Activated CD4-positive, alpha-beta T cell treated with anti-CD3 and anti-CD28 coated beads for 1 hour (primary cell): ENCODE results near the gene MED10.

ENCODE experiments used
- DNase-seq: peaks from one replicate; pipeline ENCODE4 v3.0.0-alpha.2; 2020

Gene MED10

DNA sequence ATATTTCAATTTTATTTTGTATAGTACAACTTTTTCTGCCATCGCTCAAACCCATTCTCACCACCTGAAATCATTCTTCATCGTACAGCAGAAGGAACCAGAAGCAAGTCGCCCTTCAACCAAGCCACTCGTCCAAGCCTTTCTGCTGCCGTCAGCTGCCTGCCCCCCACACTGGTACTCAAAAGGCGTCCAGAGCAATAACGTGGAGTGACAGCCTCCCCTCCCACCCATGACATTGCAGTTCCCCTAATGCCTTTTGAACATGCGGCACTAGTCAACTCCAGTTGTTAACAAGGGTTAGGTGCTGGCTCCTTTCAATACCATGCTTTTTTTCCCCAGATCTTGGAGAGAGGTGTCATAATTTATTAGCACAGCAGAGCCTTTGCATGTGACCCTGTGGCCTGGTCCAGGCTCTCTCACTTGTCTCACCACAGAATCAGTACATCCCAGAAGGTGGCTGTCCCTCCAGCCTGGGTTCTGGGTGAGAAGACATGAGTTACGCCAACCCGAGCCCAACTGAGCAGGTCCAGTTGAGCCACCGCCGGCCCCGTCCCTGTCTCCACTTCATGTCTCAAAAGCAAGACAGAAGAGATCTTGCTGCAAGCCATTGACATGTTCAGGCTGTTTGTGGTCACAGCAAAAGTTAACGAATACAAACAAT lies 20.4 kb upstream of the MED10 start:
- no peak for DNase-seq

GRCh38 chr5:6397536-6398269 lies 19.4 kb upstream of the MED10 start:
- DNase-seq: no peak

GRCh38 chr5:6396836-6397535 lies 18.6 kb upstream of the MED10 start:
- DNase-seq: no peak

DNA sequence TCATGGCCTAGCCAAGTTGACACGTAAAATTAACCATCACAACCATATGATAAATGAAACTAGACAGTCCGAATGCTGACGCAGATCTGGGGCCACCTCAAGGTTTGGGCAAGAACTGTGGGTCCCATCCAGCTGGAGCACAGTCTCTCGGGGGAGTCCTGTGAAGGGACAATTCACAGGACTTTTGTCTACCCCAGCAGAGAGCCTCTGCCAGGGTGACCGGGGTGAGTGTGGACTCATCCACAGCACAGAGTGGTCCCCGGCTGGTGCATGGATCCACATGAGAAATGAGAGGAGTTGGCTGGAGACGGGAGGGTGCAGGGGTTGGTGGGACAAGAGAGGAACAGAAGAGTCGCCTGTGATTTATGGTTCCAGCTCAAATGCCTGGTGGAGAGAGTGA lies 17.7 kb upstream of the MED10 start:
- no peak for DNase-seq

- DNase-seq: no peak
Observed at GRCh38 chr5:6395621-6396020, 17.3 kb upstream of the MED10 start.

- DNase-seq: no peak
Observed at GRCh38 chr5:6395102-6395445, 16.7 kb upstream of the MED10 start.

DNA sequence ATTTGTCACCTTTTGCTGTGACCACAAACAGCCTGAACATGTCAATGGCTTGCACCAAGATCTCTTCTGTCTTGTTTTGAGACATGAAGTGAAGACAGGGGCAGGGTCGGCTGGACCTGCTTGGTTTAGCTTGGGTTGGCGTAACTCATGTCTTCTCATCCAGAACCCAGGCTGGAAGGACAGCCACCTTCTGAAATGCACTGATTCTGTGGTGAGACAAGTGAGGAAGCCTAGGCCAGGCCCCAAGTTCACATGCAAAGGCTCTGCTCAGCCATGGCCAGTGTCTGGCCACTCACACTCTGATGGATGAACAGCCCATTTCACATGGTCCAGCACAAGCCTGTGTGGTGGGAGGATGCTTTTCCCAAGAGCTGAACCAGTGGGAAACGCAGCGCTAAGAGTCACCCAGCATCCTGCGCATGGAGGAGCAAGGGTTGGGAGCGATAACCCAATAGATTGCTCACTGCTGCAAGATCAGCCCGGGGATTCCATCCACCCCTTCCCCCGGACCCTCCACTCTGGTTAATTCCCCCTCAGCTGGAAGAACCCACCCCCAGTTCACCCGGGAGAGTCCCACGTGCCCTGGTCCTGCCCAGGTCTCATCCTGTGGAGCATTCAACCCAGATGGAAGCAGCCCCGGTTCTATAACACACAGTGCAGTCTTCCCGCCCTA lies 16.2 kb upstream of the MED10 start:
- DNase-seq: no peak

DNA sequence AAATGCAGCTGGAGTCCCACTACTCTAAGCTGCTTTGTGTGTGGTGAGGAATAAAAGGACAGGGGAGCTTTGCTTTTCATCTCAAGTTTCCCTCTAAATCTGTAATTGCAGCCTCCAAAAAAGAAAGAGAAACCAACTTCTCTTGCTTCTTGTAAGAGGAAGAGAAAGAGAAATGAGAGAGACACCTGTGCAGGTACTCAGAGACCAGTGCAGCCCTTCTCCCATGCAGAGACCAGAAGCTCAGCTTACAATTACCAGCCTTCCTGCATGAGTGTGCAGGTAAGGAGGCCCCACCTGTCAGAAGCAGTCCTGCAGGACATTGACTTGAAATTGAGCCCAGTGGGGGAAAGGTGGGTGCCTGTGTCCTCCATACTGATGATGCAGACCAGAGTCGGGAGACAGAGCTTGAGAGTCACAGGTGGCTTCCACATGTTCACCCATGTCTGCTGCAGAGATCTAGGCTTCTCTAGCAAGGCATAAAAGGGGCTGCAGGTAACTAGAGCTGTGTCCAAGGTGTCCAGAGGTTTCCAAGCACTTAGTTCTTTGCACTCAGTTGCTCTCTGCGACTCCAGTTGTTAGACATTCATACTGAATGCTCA lies 15.3 kb upstream of the MED10 start:
- DNase-seq: no peak

DNA sequence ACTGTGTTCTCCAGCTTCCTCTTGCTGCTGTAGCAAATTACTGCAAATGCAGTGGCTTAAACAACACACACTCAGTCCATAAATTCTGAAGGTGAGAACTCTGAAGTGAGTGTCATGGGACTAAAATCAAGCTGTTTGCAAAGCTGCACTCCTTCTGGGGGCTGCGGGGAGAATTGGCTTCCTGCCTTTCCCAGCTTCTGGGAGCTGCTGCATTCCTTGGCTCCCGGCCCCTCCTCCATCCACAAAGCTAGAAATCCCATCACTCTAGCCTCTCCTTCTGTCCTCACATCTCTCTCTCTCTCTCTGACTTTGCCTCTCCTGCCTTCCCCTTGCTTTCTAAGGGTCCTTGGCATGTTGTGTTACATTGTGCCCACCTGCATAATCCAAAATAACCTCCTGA lies 14.2 kb upstream of the MED10 start:
- DNase-seq: no peak

GRCh38 chr5:6391151-6391550 lies 12.8 kb upstream of the MED10 start:
- DNase-seq: no peak

DNA sequence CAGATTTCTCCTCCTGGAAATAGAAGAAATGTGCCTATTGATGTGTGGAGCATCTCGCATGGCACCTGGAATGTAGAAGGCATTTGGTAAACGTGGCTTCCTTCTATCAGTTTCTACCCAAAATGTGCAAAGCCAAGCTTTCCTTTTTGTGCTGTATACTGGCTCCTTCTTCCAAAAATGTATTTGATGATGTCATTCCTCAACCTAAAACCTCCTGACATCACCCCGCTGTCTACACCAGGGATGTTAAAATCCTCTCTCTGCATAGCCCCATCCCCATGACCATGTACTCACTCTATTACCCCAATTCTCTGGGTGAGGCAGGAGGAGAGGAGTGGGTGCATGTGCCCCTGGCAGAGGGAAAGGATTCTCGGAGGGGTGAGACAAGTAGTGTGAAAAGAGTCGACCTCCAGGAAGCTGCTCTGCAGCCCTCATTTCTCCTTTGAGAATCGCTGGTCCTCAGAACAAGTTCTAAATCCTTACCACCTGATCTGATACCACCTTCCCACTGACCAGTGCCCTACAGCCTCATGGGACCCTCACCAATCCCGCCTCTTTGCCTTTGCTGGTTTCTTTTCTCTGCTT lies 11.7 kb upstream of the MED10 start:
- DNase-seq: no peak

DNA sequence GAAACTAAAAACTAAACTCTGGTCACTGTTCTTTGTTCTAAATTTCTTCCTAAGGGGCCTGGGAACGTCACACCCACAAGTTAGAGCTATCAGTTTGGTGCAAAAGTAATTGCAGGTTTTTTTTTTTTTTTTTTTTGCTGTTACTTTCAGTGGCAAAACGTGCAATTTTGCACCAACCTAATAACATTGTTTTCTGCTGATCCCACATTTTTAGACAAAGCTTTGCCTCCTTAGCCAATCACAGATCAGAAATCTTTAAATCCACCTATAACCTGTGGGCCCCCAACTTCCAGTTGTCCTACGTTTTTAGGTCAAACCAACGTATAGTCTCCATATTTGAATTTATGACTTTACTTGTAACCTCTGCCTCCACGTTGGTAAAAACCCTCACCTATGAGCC lies 11.1 kb upstream of the MED10 start:
- no peak for DNase-seq

- DNase-seq: no peak
Observed at GRCh38 chr5:6387970-6388369, 9.6 kb upstream of the MED10 start.

DNA sequence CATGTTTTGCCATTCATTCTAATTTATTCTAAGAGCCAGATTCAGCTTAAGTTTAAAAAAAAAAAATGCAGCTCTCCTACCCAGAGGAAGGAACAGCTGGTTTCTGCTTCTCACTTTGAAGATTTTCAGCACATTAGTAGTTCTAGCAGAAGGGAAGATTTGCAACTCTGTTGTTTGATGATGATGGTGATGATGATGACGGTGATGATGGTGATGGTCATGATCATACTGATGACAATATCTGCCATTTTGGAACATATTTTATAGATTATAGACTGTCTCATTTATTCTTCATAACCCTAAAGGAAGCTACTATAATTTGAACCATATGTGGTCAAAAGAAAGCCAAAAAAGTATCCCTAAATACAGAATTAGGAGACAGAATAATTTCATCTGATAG lies 7.9 kb upstream of the MED10 start:
- no peak for DNase-seq

DNA sequence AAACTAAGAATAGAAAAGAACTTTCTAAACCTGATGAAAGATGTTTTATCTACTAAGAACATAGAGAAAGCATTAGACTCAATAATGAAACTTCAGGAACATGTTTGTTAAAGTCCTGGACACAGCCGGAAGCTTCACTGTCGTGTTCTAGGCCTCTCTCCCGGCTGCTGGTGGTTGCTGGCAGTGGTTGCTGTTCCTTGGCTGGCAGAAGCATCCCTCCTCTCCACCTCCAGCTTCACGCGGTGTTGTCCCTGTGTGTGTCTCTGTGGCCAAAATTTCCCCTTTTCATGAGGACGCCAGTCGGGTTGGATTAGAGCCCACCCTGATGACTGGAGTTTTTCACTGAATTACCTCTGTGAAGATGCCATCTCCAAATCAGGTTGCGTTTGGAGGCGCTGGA lies 6.5 kb upstream of the MED10 start:
- DNase-seq: no peak

DNA sequence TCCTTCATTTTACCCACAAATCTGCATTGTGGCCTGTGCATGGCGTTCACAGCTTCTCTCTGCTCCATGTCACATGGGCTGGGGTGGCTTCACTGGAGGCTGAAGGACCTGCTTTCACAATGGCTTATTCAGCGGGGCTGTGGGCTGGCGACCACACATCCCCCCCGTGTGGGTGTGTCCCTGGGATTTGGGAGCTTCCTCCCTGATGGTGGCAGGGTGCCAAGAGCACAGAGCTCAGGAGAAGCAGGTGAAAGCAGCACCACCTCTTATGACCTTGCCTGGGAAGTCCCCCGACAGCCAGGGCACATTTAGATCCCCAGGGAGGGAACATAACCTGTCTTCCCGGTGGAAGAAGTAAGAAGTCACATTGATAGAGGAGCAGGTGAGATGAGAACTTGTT lies 5.0 kb upstream of the MED10 start:
- DNase-seq: no peak

- no peak for DNase-seq
Observed at GRCh38 chr5:6379246-6379645, 899 bp upstream of the MED10 start.

DNA sequence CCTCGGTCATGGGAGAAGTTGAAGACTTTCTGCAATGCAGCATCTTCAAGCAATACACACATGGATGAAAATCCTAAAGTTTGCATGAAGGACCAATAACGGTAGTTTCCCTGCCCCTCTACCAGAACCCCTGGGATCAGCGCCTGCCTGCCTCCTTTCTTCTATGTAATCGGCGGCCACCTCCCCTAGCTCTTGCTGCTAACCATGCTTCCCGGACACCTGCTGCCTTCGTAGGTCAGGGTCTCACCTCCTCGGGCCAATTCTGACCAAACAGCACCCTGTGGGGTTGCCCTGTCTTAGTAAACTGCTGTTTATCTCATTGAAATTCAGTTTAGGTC lies 388 bp upstream of the MED10 start:
- no peak for DNase-seq

- no peak for DNase-seq
Observed at GRCh38 chr5:6377582-6377904, 804 bp downstream of the MED10 start.

DNA sequence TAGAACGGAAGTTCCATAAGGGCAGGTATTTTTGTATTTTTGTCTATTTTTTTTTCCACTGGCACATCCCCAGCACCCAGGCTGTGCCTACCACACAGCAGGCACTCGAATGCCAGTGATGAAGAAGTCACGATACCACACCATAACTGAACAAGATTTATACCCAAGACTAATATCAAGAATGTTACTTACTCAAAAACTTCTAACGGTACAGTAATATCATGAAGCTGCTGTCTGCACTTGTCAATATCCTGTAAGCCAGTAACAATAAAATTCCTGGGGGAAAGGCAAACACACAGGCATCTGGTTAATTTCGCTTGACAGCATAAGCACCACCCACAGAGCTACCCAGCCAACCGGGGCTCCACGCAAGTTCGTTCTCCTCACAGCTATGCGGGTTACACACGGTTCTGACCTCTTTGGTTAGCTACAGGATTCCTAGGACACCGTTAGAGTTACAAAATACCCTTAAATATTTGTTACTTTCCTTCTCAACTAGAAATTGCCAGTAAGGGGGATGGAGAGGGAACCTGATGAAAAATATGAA lies 1.3 kb downstream of the MED10 start:
- no peak for DNase-seq

- no peak for DNase-seq
Observed at GRCh38 chr5:6373081-6373846, 5.1 kb downstream of the MED10 start.
